Measurements from ENCODE around the gene SCN1A. TPM values are rescaled to one million over a fixed set of nuclear protein-coding genes. Genes with fewer than 3 reads are reported as not detected.

Gene SCN1A
- total and polyA plus RNA-seq, 2 of the 4 experiments (the other 2 are of a cell fraction) = under 0.01 TPM; not detected in 1

- Histone ChIP-seq H4K20me1 (ENCODE audit: insufficient read depth, low read length) (no peaks in the 10 kb centered on the region), H2BK5ac (ENCODE audit: low read depth, low read length, poor library complexity, severe bottlenecking) (no peak overlapping the region), H3K14ac (replicated peaks; ENCODE audit: low read depth, low read length) (no peak overlapping the region), H3K23ac (ENCODE audit: low read depth, low read length) (no peak overlapping the region), H3K56ac (ENCODE audit: extremely low read depth, insufficient read depth, low read length) (no peak overlapping the region), H3K4me2 (ENCODE audit: low read depth, low read length) (no peak overlapping the region), H2AK9ac (replicated peaks; ENCODE audit: low read depth, low read length, poor library complexity) (no peak overlapping the region), H3K36me3 (ENCODE audit: control insufficient read depth, insufficient read depth, low read length) (no peaks in the 10 kb centered on the region), H4K8ac (ENCODE audit: low read depth in 2 of 2, low read length in 2 of 2) (no peak overlapping the region), H3K9me3 (ENCODE audit: control insufficient read depth, insufficient read depth, low read length) (no peaks in the 10 kb centered on the region), H2BK20ac (ENCODE audit: low read depth, low read length) (no peak overlapping the region), H3K27ac (ENCODE audit: insufficient read depth, low read length) (no peak overlapping the region), H2AFZ (replicated peaks; ENCODE audit: low read length, poor library complexity) (no peak overlapping the region), H2BK15ac (ENCODE audit: low read depth, low read length) (no peak overlapping the region), H3K4me1 (ENCODE audit: control insufficient read depth, insufficient read depth, low read length) (no peaks in the 10 kb centered on the region), H2BK120ac (ENCODE audit: low read depth, low read length) (no peak overlapping the region), H4K5ac (ENCODE audit: low read depth, low read length) (no peak overlapping the region), H3K9ac (ENCODE audit: low read depth, low read length) (no peak overlapping the region), H3K79me1 (ENCODE audit: low read depth in 1 of 2, low read length in 2 of 2) (no peaks in the 10 kb centered on the region), H3K27me3 (ENCODE audit: control insufficient read depth, insufficient read depth, low read length) (no peaks in the 10 kb centered on the region), H3K4me3 (ENCODE audit: insufficient read depth, low read depth, low read length) (no peak overlapping the region), H4K91ac (ENCODE audit: insufficient read depth, low read depth, low read length) (no peak overlapping the region), H2AK5ac (ENCODE audit: low read depth, low read length) (no peak overlapping the region), H3K9me1 (ENCODE audit: insufficient read depth, low read length) (no peaks in the 10 kb centered on the region), H3K18ac (ENCODE audit: low read depth, low read length) (no peak overlapping the region), H3K4ac (ENCODE audit: low read depth, low read length) (no peak overlapping the region)
- POLR2A ChIA-PET (ENCODE audit: unreplicated experiment) = no interaction called here
- CTCF ChIA-PET = interaction anchor here (0.7 to 2.2 kb wide), 3 partner anchors 10 to 70 kb away, joined by 3 to 18 read pairs (median 9); partner anchors contain the start of gene SCN1A
- dilution Hi-C loops (cut with HindIII; ENCODE audit: low sequenced_read_pairs, unreplicated experiment) (no loop called here), intact Hi-C loops (cut with micrococcal nuclease) (loop anchor here (1.0 to 2.0 kb wide), 4 partner anchors 49 to 361 kb away; partner anchors contain the start of gene SCN1A), in situ Hi-C loops (cut with MboI; ENCODE audit: low sequenced_read_pairs) (no loop called here)
- no CpG with 5 or more reads among the region's 4 CpGs for WGBS, 2 experiments (ENCODE audit: extremely low coverage in 2 of 2, insufficient read length in 1 of 2)
- BruUV-seq (replicated peaks) = no TSS peak
- peak; percentile 44; the same call in 1 of the 2 replicates for ATAC-seq (ENCODE audit: low read depth)
- TF ChIP-seq MAZ (IDR thresholded peaks at IDR 0.05; ENCODE audit: borderline replicate concordance, low read depth, low read length) (no peak), RFX5 (IDR thresholded peaks at IDR 0.05; ENCODE audit: low read depth, low read length) (no peak), SMC3 (IDR thresholded peaks at IDR 0.05; ENCODE audit: low read depth, low read length) (peak; percentile 67), RAD21 (IDR thresholded peaks at IDR 0.05; ENCODE audit: low read length) (peak; percentile 68), CTCF (conservative IDR thresholded peaks at IDR 0.05; ENCODE audit: low read depth, low read length) (peak; percentile 66)
- peak; percentile 45 for DNase-seq
Measured at GRCh38 chr2:166057370-166058164, 70.3 kb downstream of the SCN1A start.
